Sciatic nerve (tissue), 2 donors: ENCODE results near the gene C20orf173. TPM values are rescaled to one million over a fixed set of nuclear protein-coding genes. Genes with fewer than 3 reads are reported as not detected.

Experiments
- ATAC-seq: fragments of 200-7000 bp; cut with Tn5 transposase; one replicate; pipeline ENCODE4 v1.9.1; 2020; ENCODE audit warnings: mild to moderate bottlenecking, moderate library complexity
- DNase-seq: peaks from one replicate; pipeline ENCODE4 v3.0.0-alpha.2; 2020; ENCODE audit warnings: low spot score
- intact Hi-C: fragments of 100-400 bp; cut with DNase I; formaldehyde crosslinking; loops from one replicate; pipeline ENCODE4 v1.14.2; 2022
- total RNA-seq: library from RNA; stranded (reverse); fragmentation: NEBNext Ultra II Directional; extraction: Animal tissue kit (Norgen Biotek cat#: 25700); gene quantifications from one replicate; pipeline ENCODE4 v1.2.1, GENCODE V29; 2021
- donor health status: DM: no; HTN: no; CAD: no.
- donor health status: DM: no; HTN: no; CAD: no.

C20orf173 gene
- total RNA-seq, 1 donor from 2014 or later: not detected

GRCh38 chr20:35487479-35487878, 42.0 kb downstream of the C20orf173 start:
- intact Hi-C loops: no loop called here
- no peak for DNase-seq
- ATAC-seq: no peak

GRCh38 chr20:35479798-35480197, 49.7 kb downstream of the C20orf173 start:
- intact Hi-C loops: no loop called here
- ATAC-seq (no peak), DNase-seq (no peak)

GRCh38 chr20:35478804-35479472, 50.5 kb downstream of the C20orf173 start:
- intact Hi-C loops: no loop called here
- ATAC-seq (no peak), DNase-seq (no peak)

Other genes starting within 250 kb of the C20orf173 start
- 66.9 TPM for gene EIF6, start 244.9 kb downstream of the C20orf173 start, total RNA-seq
- gene FAM83C, start 237.2 kb downstream of the C20orf173 start, total RNA-seq: not detected
- 70.8 TPM for gene UQCC1, start 117.7 kb downstream of the C20orf173 start, total RNA-seq
- gene GDF5, start 91.4 kb downstream of the C20orf173 start, total RNA-seq: 0.22 TPM
- 39.1 TPM for gene CEP250, start 74.1 kb downstream of the C20orf173 start, total RNA-seq
- gene ERGIC3, start 12.4 kb upstream of the C20orf173 start, total RNA-seq: 143 TPM
- 4.5 TPM for gene SPAG4, start 86.2 kb upstream of the C20orf173 start, total RNA-seq
- gene CPNE1, start 135.2 kb upstream of the C20orf173 start, total RNA-seq: 167 TPM
- 77.7 TPM for gene RBM12, start 135.2 kb upstream of the C20orf173 start, total RNA-seq
- gene NFS1, start 169.7 kb upstream of the C20orf173 start, total RNA-seq: 26.7 TPM
- gene ROMO1, start 169.8 kb upstream of the C20orf173 start, total RNA-seq: 63.8 TPM
- gene RBM39, start 212.6 kb upstream of the C20orf173 start, total RNA-seq: 438 TPM
- gene PHF20, start 242.4 kb upstream of the C20orf173 start, total RNA-seq: 74.2 TPM